ENCODE data around the gene SH3PXD2A. TPM values are rescaled to one million over a fixed set of nuclear protein-coding genes. Genes with fewer than 3 reads are reported as not detected.
A peak's percentile ranks its signal among the peaks of the same experiment; 100 is the strongest.

SH3PXD2A gene
- total RNA-seq, 2 experiments from 2014 or later, result 6.9 to 7.0 TPM

DNA sequence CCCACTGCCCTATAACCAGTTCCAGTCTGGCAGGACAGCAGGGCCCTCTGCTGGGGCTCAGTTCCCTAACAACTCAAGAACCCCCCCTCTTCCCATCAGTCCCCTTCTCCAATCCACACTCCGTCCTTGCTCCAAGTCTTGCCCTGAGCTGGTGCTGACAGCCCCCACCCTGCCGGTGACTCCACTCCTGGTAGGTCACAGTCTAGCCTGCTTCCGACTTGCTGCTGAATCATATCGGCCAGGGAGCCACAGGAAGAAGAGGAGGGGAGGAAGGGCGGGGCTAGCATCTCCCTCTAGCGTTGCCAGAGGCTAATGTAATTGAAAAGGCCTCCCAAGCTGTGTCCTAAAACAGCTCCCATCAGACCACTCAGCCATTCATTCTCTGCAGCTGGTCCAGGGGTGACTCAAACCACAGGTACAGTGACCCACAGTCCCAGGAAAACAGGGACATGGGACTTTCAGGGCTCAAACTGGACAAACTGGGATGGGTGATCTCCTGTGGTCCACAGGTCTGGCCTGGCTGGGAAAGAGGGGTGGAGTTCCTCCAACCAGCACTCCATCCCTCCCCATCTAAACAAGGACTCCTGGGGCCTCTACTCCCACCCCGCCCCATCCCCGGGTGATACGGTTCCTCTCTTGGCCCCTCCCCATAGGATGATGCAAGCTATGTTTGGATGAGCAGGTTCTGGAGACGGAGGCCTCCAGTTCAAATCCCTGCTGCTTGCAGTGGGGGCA is 158.8 kb downstream of the SH3PXD2A start:
- H3K27me3 Mint-ChIP-seq, result peaks cover 4% of the 10 kb centered on the region
- peak; percentile 39 for TF ChIP-seq CTCF (IDR thresholded peaks at IDR 0.05)
- no peaks in the 10 kb centered on the region for H3K36me3 Mint-ChIP-seq (ENCODE audit: low read depth)
- no peaks in the 10 kb centered on the region for H3K27me3 ChIP-seq (ENCODE audit: control insufficient read depth in 1 of 2, insufficient read depth in 2 of 2, low read length in 2 of 2)
- H3K4me1 ChIP-seq (ENCODE audit: insufficient read depth, low read length), result peaks cover 49% of the 10 kb centered on the region
- H3K4me3 ChIP-seq (ENCODE audit: low read length), result no peak overlapping the region
- H3K27ac ChIP-seq (ENCODE audit: low read depth in 1 of 2, low read length in 2 of 2), result no peak overlapping the region
- no peaks in the 10 kb centered on the region for H3K36me3 ChIP-seq (ENCODE audit: insufficient read depth, low read length)
- H3K9me3 Mint-ChIP-seq, result no peaks in the 10 kb centered on the region
- peaks cover 20% of the 10 kb centered on the region for H3K4me1 Mint-ChIP-seq (ENCODE audit: low read depth)
- DNase-seq, result peak; percentile 36 to 87 (median 66)
- peak overlapping the region; percentile 75 for H3K27ac Mint-ChIP-seq
- intact Hi-C loops (cut with DNase I, micrococcal nuclease), result no loop called here
- POLR2A ChIA-PET, result no interaction called here
- peak; percentile 70 for ATAC-seq (ENCODE audit: poor library complexity)
- H3K9me3 ChIP-seq (ENCODE audit: control insufficient read depth in 1 of 2, insufficient read depth in 1 of 2, low read length in 2 of 2), result no peaks in the 10 kb centered on the region
- peak overlapping the region; percentile 81 for H3K4me3 Mint-ChIP-seq
- CTCF ChIA-PET, result interaction anchor here (1.1 to 2.1 kb wide), 5 partner anchors 11 to 91 kb away, joined by 3 to 14 read pairs (median 5); no protein-coding TSS in a partner anchor

DNA sequence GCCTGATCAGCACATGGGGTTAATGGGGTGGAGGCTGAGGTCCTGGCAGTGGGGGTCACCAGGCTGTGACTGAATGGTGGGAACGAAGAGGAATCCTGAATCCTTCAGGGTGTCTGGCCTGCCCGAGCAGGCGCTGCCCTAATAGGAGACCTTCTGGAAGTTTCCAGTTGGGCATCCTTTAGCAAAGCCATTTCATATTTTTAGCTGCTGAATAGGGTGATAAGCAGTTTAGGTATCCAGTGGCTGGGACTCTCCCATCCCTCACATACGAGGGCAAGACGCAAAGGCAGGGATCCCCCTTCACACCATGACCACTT is 159.3 kb downstream of the SH3PXD2A start:
- DNase-seq (no peak), ATAC-seq (ENCODE audit: poor library complexity) (no peak)
- Histone ChIP-seq H3K27me3 (ENCODE audit: control insufficient read depth in 1 of 2, insufficient read depth in 2 of 2, low read length in 2 of 2) (no peaks in the 10 kb centered on the region), H3K36me3 (ENCODE audit: insufficient read depth, low read length) (no peaks in the 10 kb centered on the region), H3K27ac (ENCODE audit: low read depth in 1 of 2, low read length in 2 of 2) (no peak overlapping the region), H3K4me1 (ENCODE audit: insufficient read depth, low read length) (peaks cover 53% of the 10 kb centered on the region), H3K4me3 (ENCODE audit: low read length) (no peak overlapping the region), H3K9me3 (ENCODE audit: control insufficient read depth in 1 of 2, insufficient read depth in 1 of 2, low read length in 2 of 2) (no peaks in the 10 kb centered on the region)
- no peaks in the 10 kb centered on the region for H3K36me3 Mint-ChIP-seq (ENCODE audit: low read depth)
- no peak for TF ChIP-seq CTCF (IDR thresholded peaks at IDR 0.05)
- H3K4me1 Mint-ChIP-seq (ENCODE audit: low read depth), result peaks cover 23% of the 10 kb centered on the region
- no peaks in the 10 kb centered on the region for H3K9me3 Mint-ChIP-seq
- ChIA-PET POLR2A (no interaction called here), CTCF (interaction anchor here (1.1 to 2.1 kb wide), 5 partner anchors 10 to 90 kb away, joined by 3 to 14 read pairs (median 5); no protein-coding TSS in a partner anchor)
- H3K4me3 Mint-ChIP-seq, result no peak overlapping the region
- intact Hi-C loops (cut with DNase I, micrococcal nuclease), result no loop called here
- peaks cover 4% of the 10 kb centered on the region for H3K27me3 Mint-ChIP-seq
- H3K27ac Mint-ChIP-seq, result peak overlapping the region; percentile 75

GRCh38 chr10:103695584-103696005 is 159.8 kb downstream of the SH3PXD2A start:
- no peaks in the 10 kb centered on the region for H3K9me3 ChIP-seq (ENCODE audit: control insufficient read depth in 1 of 2, insufficient read depth in 1 of 2, low read length in 2 of 2)
- Mint-ChIP-seq H3K9me3 (no peaks in the 10 kb centered on the region), H3K4me3 (no peak overlapping the region), H3K27ac (no peak overlapping the region), H3K4me1 (ENCODE audit: low read depth) (peaks cover 23% of the 10 kb centered on the region), H3K36me3 (ENCODE audit: low read depth) (no peaks in the 10 kb centered on the region), H3K27me3 (peaks cover 4% of the 10 kb centered on the region)
- CTCF ChIA-PET, result interaction anchor here (2.1 kb wide), 1 partner anchor 10 kb away, joined by 14 read pairs; no protein-coding TSS in a partner anchor
- no peaks in the 10 kb centered on the region for H3K27me3 ChIP-seq (ENCODE audit: control insufficient read depth in 1 of 2, insufficient read depth in 2 of 2, low read length in 2 of 2)
- ATAC-seq (ENCODE audit: poor library complexity) (no peak), DNase-seq (no peak)
- peaks cover 53% of the 10 kb centered on the region for H3K4me1 ChIP-seq (ENCODE audit: insufficient read depth, low read length)
- no peaks in the 10 kb centered on the region for H3K36me3 ChIP-seq (ENCODE audit: insufficient read depth, low read length)
- H3K4me3 ChIP-seq (ENCODE audit: low read length), result no peak overlapping the region
- POLR2A ChIA-PET, result interaction anchor here (1.2 kb wide), 1 partner anchor 17 kb away, joined by 4 read pairs; no protein-coding TSS in a partner anchor
- no peak for TF ChIP-seq CTCF (IDR thresholded peaks at IDR 0.05)
- intact Hi-C loops (cut with DNase I, micrococcal nuclease), result no loop called here
- no peak overlapping the region for H3K27ac ChIP-seq (ENCODE audit: low read depth in 1 of 2, low read length in 2 of 2)
